Right renal pelvis (tissue), 4 donors: ENCODE data around the gene GLRA2. TPM values are rescaled to one million over a fixed set of nuclear protein-coding genes. Genes with fewer than 3 reads are reported as not detected.

Experiments used
- DNase-seq, 4 donors: peaks; one replicate each; pipeline ENCODE4 v3.0.0-alpha.2; 2013; ENCODE audit warnings: low read depth in 4 of 4, low spot score in 3 of 4, missing footprints in 1 of 4
- polyA plus RNA-seq, 4 donors: library from polyadenylated mRNA; unstranded; fragments of 120-200 nt; gene quantifications; one replicate each; pipeline ENCODE4 v1.2.1, GENCODE V29; 2013; ENCODE audit not compliant: insufficient read length in 4 of 4

Gene GLRA2
- polyA plus RNA-seq, 4 donors, result 0.18 to 0.31 (median 0.24) TPM

- no peak for DNase-seq
Observed at GRCh38 chrX:14694611-14695010, 165.3 kb downstream of the GLRA2 start.

DNA sequence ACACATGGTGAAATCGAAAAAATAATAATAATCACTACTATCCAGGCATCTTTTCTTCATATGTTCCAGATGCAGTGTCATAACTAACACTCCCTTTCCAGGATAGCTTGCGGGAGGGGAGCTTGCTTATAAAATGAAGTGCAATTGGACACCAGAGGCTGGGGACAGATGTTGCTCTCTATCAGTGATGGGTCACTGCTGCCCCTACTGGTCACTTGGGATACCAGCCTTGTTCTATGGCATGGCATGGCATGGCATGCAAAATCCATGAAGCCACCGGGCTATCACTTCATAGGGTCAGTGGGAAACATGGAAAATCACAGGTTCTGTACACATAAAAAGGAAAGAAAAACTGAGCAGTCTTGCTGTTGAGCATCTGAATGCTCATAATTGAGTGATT lies 168.1 kb downstream of the GLRA2 start:
- DNase-seq, result no peak

DNA sequence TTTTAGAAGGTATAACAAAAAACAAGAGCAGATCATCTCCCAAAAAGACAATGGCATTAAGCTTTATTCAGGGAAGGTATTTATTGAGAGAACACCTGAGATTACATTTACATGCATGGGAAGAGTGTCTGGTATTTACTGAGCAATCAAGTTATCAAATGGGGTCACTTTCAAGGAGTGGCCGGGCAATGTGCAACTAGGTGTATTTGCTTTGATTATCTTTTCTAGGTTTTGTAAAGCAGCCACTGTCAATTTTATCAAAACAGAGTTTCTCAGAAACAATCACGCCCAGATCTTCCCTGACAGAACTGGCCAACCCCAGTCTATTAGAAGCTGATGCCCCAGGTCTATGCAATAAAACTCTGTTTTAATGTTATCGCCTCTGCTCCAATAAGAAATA lies 169.5 kb downstream of the GLRA2 start:
- DNase-seq, result no peak

DNA sequence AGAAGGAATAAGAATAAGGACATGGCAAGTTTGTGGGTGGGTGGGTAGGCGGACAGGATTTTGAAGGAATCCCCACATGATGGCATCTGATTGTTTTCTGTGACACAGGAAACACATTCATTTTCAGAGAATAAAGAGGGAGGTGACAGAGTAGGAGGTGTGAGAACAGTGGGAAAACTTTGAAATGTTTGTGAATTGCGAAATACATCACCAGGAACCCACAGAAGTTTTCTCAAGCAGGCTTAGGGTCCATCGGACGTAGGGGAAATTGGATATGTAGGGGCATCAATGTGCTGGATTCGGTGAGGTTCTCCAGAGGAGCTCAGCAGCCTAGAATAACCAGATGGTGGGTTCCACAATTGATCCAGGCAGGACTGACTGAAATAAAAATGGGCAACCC lies 171.6 kb downstream of the GLRA2 start:
- no peak for DNase-seq

GRCh38 chrX:14702145-14702544 lies 172.8 kb downstream of the GLRA2 start:
- no peak for DNase-seq

DNA sequence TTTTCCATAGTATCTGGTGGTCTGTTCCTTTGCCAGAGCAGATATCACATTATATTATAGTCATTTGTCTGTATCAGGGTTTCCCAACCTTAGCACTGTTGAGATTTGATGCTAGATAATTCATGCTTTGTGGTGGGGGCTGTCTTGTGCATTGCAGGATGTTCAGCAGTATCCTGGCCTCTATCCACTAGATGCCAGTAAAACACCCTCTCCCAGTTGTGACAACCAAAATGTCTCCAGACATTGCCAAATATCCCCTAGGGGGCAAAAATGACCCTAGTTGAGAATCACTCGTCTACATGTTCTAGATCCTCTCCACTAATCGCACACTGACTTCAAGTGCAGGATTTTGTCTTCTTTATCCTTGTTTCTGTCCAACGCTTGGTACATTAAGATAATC lies 182.8 kb downstream of the GLRA2 start:
- DNase-seq, result no peak

DNA sequence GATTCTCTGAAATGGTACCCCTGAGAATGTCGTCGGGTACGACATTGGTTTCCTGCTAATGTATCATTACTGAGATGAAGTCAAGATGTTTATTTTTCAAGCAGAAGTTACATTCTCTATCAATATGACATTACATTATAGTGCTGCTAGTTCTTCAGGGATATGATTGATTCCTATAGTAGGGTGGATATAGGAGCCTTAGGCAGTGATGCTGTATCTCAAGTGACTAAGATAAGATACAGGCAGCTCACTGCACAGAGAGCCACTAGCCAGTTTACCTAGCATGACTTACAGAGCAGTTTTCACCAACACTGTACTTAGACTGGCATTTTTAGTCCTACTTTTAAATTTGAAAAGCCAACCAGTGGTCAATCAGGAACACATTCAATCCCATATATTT lies 188.6 kb downstream of the GLRA2 start:
- no peak for DNase-seq

GRCh38 chrX:14718403-14718802 lies 189.1 kb downstream of the GLRA2 start:
- DNase-seq, result no peak

DNA sequence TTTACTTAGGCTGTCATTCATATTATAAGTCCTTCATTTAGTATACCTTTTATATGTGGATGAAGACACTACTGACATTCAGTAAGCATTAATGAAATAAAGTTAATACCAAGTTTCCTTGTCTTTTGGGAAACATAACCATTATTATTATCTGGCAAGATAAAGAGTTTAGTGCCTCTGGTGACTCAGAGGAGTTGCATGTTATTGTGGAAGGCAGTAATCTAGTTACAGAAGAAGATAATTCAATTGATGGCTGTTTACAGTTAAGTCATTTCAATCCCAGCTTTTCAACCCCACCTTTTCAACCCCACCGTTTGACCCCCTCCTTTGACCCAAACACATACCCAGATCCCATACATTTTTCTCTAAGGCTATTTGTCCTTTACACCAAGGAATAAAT lies 199.7 kb downstream of the GLRA2 start:
- no peak for DNase-seq

- DNase-seq, result no peak
Observed at GRCh38 chrX:14738643-14739042, 209.3 kb downstream of the GLRA2 start.

- DNase-seq, result no peak
Observed at GRCh38 chrX:14753441-14753840, 224.1 kb downstream of the GLRA2 start.

GRCh38 chrX:14758029-14758491 lies 228.7 kb downstream of the GLRA2 start:
- no peak for DNase-seq

DNA sequence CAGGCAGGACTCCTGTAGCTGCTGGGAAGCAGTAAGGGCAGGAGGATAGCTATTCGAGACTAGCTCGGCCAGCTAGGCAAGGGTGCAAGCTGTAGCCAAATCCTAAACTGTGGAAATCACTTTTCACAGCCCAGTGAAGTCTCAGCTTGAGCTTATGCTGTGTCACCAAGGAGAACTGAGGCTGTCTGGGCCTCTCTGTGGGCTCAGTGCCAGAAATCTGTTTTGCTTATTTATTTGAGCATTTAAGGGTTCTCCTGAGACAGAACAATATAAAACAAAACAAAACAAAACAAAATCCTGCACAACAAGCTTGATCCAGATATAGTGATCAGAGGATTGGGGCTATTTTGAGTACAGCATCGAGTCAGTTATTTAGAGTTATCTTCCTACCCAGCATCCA lies 246.1 kb downstream of the GLRA2 start:
- no peak for DNase-seq

DNA sequence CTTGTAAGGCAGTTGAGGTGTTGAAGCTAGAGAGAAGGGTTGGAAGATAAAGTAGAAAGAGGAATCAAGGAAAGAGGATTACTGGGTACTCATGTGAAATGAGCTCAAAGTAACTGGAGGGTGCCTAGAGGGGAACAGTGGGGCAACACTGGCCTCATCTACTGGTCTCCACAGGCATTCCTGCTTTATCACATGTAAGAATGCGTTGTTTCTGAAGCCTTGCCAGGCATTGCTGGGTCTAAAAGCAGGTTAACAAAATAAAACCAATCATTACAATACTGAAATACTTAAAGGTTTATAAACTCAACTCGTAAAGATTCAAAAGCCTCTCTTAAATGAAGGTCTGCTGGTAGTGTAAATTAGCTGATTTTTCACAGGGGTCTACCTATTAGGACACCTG lies 247.6 kb downstream of the GLRA2 start:
- DNase-seq, result no peak

GRCh38 chrX:14777525-14777924 lies 248.2 kb downstream of the GLRA2 start:
- no peak for DNase-seq

DNA sequence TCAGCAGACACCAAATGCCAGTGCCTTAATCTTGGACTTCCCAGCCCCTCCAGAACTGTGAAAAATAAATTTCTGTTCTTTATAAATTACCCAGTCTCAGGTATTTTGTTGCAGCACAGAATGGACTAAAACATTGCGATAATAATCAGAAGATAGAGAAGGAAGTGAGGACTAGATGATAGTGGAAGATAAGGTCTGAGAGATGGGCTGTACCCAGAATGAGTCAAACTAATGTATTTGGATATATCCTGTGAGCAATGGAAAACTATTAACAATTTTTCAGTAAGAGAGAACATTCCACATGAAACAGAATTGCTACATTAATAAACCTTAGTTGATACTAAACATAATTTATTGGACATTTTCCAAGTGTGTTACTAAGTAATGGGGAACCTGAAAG lies 250.2 kb downstream of the GLRA2 start:
- no peak for DNase-seq
